Non-pigmented ciliary epithelial cell (primary cell): ENCODE results near the gene BEND6.
"Not testable (repeated sequence)": the region's sequence is repeated elsewhere in the genome, so short reads cannot be mapped to it uniquely, and the experiment has no call there.

Source experiments
- DNase-seq: peaks from one replicate; pipeline ENCODE4 v3.0.0-alpha.2; 2010; ENCODE audit warnings: low read depth

The BEND6 gene

GRCh38 chr6:57035549-57035948 is 80.6 kb downstream of the BEND6 start:
- DNase-seq = no peak

GRCh38 chr6:57038906-57039305 is 84.0 kb downstream of the BEND6 start:
- DNase-seq = no peak

- DNase-seq = no peak
These were observed 85.1 kb downstream of the BEND6 start for GRCh38 chr6:57040011-57040410.

- DNase-seq = not testable (repeated sequence)
These were observed 89.2 kb downstream of the BEND6 start for GRCh38 chr6:57044061-57044460.

GRCh38 chr6:57044568-57044967 is 89.7 kb downstream of the BEND6 start:
- no peak for DNase-seq

- peak; percentile 60 for DNase-seq
These were observed 91.7 kb downstream of the BEND6 start, which contains the start of gene KIAA1586 for GRCh38 chr6:57046332-57047256. Gene KIAA1586 (plus strand): TSS chr6:57046693. CDS start chr6:57046756, 63 bp downstream.

- DNase-seq = not testable (repeated sequence)
These were observed 92.3 kb downstream of the BEND6 start for GRCh38 chr6:57047257-57047585.

GRCh38 chr6:57047859-57048258 is 93.0 kb downstream of the BEND6 start:
- not testable (repeated sequence) for DNase-seq

GRCh38 chr6:57048577-57048976 is 93.7 kb downstream of the BEND6 start:
- DNase-seq = no peak

GRCh38 chr6:57063847-57064246 is 108.9 kb downstream of the BEND6 start:
- DNase-seq = no peak

GRCh38 chr6:57064809-57065208 is 109.9 kb downstream of the BEND6 start:
- DNase-seq = no peak

GRCh38 chr6:57068061-57068460 is 113.2 kb downstream of the BEND6 start:
- peak; percentile 43 for DNase-seq

- DNase-seq = no peak
These were observed 114.3 kb downstream of the BEND6 start for GRCh38 chr6:57069228-57069627.

GRCh38 chr6:57069920-57070331 is 115.0 kb downstream of the BEND6 start:
- no peak for DNase-seq

- DNase-seq = no peak
These were observed 117.2 kb downstream of the BEND6 start for GRCh38 chr6:57072108-57072507.

GRCh38 chr6:57074383-57074782 is 119.5 kb downstream of the BEND6 start:
- no peak for DNase-seq

- no peak for DNase-seq
These were observed 120.2 kb downstream of the BEND6 start for GRCh38 chr6:57075092-57075491.
